Liver (tissue), 9 donors: ENCODE results near the gene GDF2. TPM values are rescaled to one million over a fixed set of nuclear protein-coding genes. Genes with fewer than 3 reads are reported as not detected.

Experiments used
- DNase-seq: peaks from one replicate; pipeline ENCODE4 v3.0.0-alpha.2; 2017; ENCODE audit warnings: low spot score
- H3K27ac ChIP-seq, 2 donors: one replicate each; pipeline ENCODE4 v1.7.0; 2013; ENCODE audit warnings: inconsistent platforms in 2 of 2, low read length in 2 of 2, control low read depth in 1 of 2, low read depth in 1 of 2, mild to moderate bottlenecking in 1 of 2
- H3K27me3 ChIP-seq, 4 donors: one replicate each; pipeline versions ENCODE4 v1.6.1 to v1.7.0; 2013; ENCODE audit warnings: low read length in 3 of 4, inconsistent platforms in 1 of 4, mild to moderate bottlenecking in 1 of 4, moderate library complexity in 1 of 4; ENCODE audit not compliant: control insufficient read depth in 4 of 4, insufficient read depth in 4 of 4
- H3K36me3 ChIP-seq, 4 donors: one replicate each; pipeline versions ENCODE4 v1.6.1 to v1.7.0; 2013; ENCODE audit warnings: low read length in 3 of 4, mild to moderate bottlenecking in 3 of 4, low read depth in 1 of 4, moderate library complexity in 1 of 4; ENCODE audit not compliant: control insufficient read depth in 4 of 4, insufficient read depth in 3 of 4
- H3K4me1 ChIP-seq, 4 donors: one replicate each; pipeline versions ENCODE4 v1.6.1 to v1.7.0; 2013; ENCODE audit warnings: low read length in 3 of 4, mild to moderate bottlenecking in 3 of 4, moderate library complexity in 1 of 4; ENCODE audit not compliant: control insufficient read depth in 4 of 4, insufficient read depth in 4 of 4
- H3K4me3 ChIP-seq, 3 donors: one replicate each; pipeline versions ENCODE4 v1.6.1 to v1.7.0; 2013; ENCODE audit warnings: low read length in 3 of 3, control low read depth in 1 of 3, low read depth in 1 of 3, mild to moderate bottlenecking in 1 of 3
- H3K9ac ChIP-seq, 2 donors: one replicate each; pipeline ENCODE4 v1.7.0; 2013; ENCODE audit warnings: low read length in 2 of 2, mild to moderate bottlenecking in 2 of 2, moderate library complexity in 2 of 2, control low read depth in 1 of 2, low read depth in 1 of 2
- H3K9me3 ChIP-seq, 4 donors: one replicate each; pipeline versions ENCODE4 v1.6.1 to v1.7.0; 2013; ENCODE audit warnings: low read length in 3 of 4; ENCODE audit not compliant: control insufficient read depth in 4 of 4
- EGR1 ChIP-seq, 2 donors: IDR thresholded peaks; 2 replicates each; pipeline ENCODE4 v1.6.1; 2016 to 2018; ENCODE audit warnings: antibody characterized with exemption in 2 of 2, low read depth in 2 of 2
- FOXA2 ChIP-seq: IDR thresholded peaks from 2 replicates; pipeline ENCODE4 v1.6.1; 2016; ENCODE audit warnings: antibody characterized with exemption
- HNF4G ChIP-seq: IDR thresholded peaks from 2 replicates; pipeline ENCODE4 v1.6.1; 2016; ENCODE audit warnings: antibody characterized with exemption
- NR2F2 ChIP-seq: IDR thresholded peaks from 2 replicates; pipeline ENCODE4 v1.6.1; 2016; ENCODE audit warnings: antibody characterized with exemption
- RXRA ChIP-seq, 2 donors: IDR thresholded peaks; 2 replicates each; pipeline ENCODE4 v1.6.1; 2017 to 2018; ENCODE audit warnings: antibody characterized with exemption in 2 of 2, mild to moderate bottlenecking in 1 of 2
- SP1 ChIP-seq: IDR thresholded peaks from 2 replicates; pipeline ENCODE4 v1.6.1; 2018; ENCODE audit warnings: antibody characterized with exemption, mild to moderate bottlenecking
- TAF1 ChIP-seq: conservative IDR thresholded peaks from 2 replicates; pipeline ENCODE4 v1.6.1; 2016; ENCODE audit warnings: antibody characterized with exemption, mild to moderate bottlenecking
- WGBS: extraction: QIAGEN DNeasy Blood & Tissue Kit; methylation state at CpG from one replicate; pipeline ENCODE4 v1.1.7; 2013; 5-methylcytosine and 5-hydroxymethylcytosine counted together
- polyA plus RNA-seq, 2 donors: library from polyadenylated mRNA; stranded (reverse) in 1 of 2; unstranded in 1 of 2; fragments of 200-250 nt in 1 of 2; fragments of >200 nt in 1 of 2; fragmentation: Nextera tagmentation in 1 of 2; extraction: Ambion mirVana in 1 of 2; gene quantifications; one replicate each; pipeline versions ENCODE4 v1.2.1 to v1.2.3, GENCODE V29; 2013 to 2015
- total RNA-seq, 2 donors: library from RNA; depleted of rRNA; stranded (reverse); fragments of >200 nt; gene quantifications; one replicate each; pipeline ENCODE4 v1.2.3, GENCODE V29; 2014
- TF ChIP-seq, protein P1 (sequence below): IDR thresholded peaks from 2 replicates; pipeline ENCODE4 v1.6.1; 2016; ENCODE audit warnings: antibody characterized with exemption
- TF ChIP-seq, protein P2 (sequence below): fragments of 150-350 bp; IDR thresholded peaks from 2 replicates; pipeline ENCODE4 v1.5.1; 2017; ENCODE audit warnings: improper control_type of control experiment, low read depth, low read length; ENCODE audit not compliant: missing input control
- TF ChIP-seq, protein P3 (sequence below): IDR thresholded peaks from 2 replicates; pipeline ENCODE4 v1.6.1; 2016; ENCODE audit warnings: antibody characterized with exemption, mild to moderate bottlenecking
- TF ChIP-seq, protein P4 (sequence below): IDR thresholded peaks from 2 replicates; pipeline ENCODE4 v1.6.1; 2016; ENCODE audit warnings: antibody characterized with exemption
- donor health status: healthy.
- donor health status: healthy.
- donor health status: healthy.
- donor health status: healthy.
- donor health status: healthy.

Gene GDF2
- total and polyA plus RNA-seq, 4 donors: 5.6 to 26.9 (median 14.5) TPM

DNA sequence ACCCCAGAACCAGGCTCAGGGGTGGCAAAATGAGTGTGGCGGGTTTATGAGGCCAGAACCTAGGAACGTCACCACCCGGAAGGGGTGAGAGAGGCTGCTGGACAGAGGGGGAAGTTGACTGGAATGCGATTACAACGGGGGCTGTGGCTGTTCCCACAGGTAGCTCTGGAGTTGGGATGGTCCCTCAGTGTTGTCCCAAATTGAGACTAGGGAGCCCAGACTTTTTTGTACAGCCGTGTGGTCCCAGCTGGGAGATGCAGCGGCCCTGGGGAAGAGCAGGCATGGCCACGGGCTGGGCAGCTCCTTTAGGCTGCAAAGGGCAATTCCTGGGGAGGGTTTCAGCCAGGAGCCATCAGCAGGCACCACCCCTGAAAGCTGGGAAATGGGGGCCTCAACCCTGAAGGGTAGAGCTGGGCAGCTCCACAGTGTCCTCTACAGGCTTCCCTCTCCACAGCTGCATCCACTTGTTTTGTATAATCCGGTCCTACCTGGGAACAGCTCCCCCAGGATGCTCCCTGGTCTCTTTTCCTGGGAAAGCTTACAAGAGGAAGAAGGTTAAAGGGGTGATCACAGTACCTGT, 33.2 kb upstream of the GDF2 start:
- Histone ChIP-seq H3K4me1 (no peaks in the 10 kb centered on the region), H3K9ac (no peak overlapping the region), H3K27me3 (peaks cover 0 to 3% (median 0%) of the 10 kb centered on the region in 4 donors), H3K9me3 (no peaks in the 10 kb centered on the region), H3K36me3 (no peaks in the 10 kb centered on the region), H3K27ac (no peak overlapping the region), H3K4me3 (no peak overlapping the region)
- TF ChIP-seq, protein P1, sequence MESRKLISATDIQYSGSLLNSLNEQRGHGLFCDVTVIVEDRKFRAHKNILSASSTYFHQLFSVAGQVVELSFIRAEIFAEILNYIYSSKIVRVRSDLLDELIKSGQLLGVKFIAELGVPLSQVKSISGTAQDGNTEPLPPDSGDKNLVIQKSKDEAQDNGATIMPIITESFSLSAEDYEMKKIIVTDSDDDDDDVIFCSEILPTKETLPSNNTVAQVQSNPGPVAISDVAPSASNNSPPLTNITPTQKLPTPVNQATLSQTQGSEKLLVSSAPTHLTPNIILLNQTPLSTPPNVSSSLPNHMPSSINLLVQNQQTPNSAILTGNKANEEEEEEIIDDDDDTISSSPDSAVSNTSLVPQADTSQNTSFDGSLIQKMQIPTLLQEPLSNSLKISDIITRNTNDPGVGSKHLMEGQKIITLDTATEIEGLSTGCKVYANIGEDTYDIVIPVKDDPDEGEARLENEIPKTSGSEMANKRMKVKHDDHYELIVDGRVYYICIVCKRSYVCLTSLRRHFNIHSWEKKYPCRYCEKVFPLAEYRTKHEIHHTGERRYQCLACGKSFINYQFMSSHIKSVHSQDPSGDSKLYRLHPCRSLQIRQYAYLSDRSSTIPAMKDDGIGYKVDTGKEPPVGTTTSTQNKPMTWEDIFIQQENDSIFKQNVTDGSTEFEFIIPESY: no peak
- TF ChIP-seq TAF1 (no peak), FOXA2 (no peak), HNF4G (no peak), NR2F2 (no peak), EGR1 (IDR thresholded peaks at IDR 0.05; ENCODE audit: low read depth in 2 of 2) (no peak)
- TF ChIP-seq, protein P2, sequence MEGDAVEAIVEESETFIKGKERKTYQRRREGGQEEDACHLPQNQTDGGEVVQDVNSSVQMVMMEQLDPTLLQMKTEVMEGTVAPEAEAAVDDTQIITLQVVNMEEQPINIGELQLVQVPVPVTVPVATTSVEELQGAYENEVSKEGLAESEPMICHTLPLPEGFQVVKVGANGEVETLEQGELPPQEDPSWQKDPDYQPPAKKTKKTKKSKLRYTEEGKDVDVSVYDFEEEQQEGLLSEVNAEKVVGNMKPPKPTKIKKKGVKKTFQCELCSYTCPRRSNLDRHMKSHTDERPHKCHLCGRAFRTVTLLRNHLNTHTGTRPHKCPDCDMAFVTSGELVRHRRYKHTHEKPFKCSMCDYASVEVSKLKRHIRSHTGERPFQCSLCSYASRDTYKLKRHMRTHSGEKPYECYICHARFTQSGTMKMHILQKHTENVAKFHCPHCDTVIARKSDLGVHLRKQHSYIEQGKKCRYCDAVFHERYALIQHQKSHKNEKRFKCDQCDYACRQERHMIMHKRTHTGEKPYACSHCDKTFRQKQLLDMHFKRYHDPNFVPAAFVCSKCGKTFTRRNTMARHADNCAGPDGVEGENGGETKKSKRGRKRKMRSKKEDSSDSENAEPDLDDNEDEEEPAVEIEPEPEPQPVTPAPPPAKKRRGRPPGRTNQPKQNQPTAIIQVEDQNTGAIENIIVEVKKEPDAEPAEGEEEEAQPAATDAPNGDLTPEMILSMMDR: no peak
- TF ChIP-seq, protein P3, sequence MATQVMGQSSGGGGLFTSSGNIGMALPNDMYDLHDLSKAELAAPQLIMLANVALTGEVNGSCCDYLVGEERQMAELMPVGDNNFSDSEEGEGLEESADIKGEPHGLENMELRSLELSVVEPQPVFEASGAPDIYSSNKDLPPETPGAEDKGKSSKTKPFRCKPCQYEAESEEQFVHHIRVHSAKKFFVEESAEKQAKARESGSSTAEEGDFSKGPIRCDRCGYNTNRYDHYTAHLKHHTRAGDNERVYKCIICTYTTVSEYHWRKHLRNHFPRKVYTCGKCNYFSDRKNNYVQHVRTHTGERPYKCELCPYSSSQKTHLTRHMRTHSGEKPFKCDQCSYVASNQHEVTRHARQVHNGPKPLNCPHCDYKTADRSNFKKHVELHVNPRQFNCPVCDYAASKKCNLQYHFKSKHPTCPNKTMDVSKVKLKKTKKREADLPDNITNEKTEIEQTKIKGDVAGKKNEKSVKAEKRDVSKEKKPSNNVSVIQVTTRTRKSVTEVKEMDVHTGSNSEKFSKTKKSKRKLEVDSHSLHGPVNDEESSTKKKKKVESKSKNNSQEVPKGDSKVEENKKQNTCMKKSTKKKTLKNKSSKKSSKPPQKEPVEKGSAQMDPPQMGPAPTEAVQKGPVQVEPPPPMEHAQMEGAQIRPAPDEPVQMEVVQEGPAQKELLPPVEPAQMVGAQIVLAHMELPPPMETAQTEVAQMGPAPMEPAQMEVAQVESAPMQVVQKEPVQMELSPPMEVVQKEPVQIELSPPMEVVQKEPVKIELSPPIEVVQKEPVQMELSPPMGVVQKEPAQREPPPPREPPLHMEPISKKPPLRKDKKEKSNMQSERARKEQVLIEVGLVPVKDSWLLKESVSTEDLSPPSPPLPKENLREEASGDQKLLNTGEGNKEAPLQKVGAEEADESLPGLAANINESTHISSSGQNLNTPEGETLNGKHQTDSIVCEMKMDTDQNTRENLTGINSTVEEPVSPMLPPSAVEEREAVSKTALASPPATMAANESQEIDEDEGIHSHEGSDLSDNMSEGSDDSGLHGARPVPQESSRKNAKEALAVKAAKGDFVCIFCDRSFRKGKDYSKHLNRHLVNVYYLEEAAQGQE: no peak
- TF ChIP-seq, protein P4, sequence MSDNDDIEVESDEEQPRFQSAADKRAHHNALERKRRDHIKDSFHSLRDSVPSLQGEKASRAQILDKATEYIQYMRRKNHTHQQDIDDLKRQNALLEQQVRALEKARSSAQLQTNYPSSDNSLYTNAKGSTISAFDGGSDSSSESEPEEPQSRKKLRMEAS: no peak
- 69% methylated on average over 9 of the region's 9 CpGs for WGBS
- no peak for DNase-seq

DNA sequence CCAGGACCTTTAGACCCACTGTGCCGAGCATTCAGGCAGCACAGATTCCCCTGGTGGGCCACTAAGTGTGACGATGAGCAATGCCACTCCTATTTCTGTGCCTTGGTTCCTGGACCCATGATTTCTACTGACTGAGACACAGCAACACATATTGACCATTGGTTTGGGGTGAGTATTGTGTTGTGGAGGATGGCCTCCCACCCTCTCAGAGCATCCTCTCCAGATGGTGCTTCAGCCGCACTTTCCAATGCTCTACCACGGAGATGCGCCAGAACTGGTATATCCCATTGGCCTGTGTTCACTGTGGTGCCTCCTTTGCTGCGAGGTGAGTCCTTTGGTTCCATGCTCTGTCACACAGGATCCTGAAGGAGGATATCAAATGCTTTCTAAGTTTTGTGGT, 32.3 kb upstream of the GDF2 start:
- peaks cover 0 to 3% (median 0%) of the 10 kb centered on the region in 4 donors for H3K27me3 ChIP-seq
- H3K4me1 ChIP-seq: no peaks in the 10 kb centered on the region
- no peak overlapping the region for H3K4me3 ChIP-seq
- 94% methylated on average over 6 of the region's 6 CpGs for WGBS
- TF ChIP-seq RXRA (IDR thresholded peaks at IDR 0.05) (no peak), SP1 (no peak)
- TF ChIP-seq, protein P1: no peak
- no peak for DNase-seq
- no peak overlapping the region for H3K27ac ChIP-seq
- H3K36me3 ChIP-seq: no peaks in the 10 kb centered on the region
- no peaks in the 10 kb centered on the region for H3K9me3 ChIP-seq
- no peak overlapping the region for H3K9ac ChIP-seq
